ENCODE data around the gene FOXE3.
"Not testable (repeated sequence)": the region's sequence is repeated elsewhere in the genome, so short reads cannot be mapped to it uniquely, and the experiment has no call there.

The FOXE3 gene

DNA sequence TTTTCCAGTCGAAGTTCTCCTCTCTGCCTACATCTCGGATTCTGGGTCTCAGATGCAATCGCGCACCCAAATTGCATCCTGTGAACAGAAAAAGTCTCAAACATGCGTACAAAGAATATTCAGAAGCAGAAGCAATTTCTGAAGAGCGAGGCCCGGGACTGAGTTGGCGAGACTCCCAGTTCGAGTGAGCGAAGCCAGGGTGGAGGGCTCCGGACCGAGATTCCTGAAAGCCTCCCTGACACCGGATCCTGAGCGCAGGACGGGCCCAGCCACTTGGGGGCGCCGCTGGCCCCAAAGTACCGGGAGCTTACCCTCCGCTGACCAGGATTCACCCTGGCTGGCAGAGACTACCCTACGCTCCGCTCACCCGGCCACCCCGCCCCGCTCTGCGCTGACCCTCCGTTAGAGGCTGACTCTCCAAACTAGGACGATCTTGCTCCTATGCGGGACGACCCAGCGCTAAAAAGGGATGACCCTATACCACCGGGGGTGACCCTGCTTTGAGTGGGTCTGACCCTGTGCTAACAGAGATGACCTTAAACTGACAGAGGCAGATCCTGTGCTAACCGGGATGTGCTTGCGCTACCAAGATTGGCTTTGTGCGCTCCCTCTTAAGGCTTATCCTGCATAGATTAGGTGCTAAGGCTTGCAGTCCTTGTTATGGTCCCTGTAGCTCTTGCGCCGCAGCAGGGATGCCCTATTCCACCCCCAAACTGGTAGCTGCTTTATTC lies 33.9 kb downstream of the FOXE3 start:
- DNase-seq (ENCODE audit: low read depth), result no peak

DNA sequence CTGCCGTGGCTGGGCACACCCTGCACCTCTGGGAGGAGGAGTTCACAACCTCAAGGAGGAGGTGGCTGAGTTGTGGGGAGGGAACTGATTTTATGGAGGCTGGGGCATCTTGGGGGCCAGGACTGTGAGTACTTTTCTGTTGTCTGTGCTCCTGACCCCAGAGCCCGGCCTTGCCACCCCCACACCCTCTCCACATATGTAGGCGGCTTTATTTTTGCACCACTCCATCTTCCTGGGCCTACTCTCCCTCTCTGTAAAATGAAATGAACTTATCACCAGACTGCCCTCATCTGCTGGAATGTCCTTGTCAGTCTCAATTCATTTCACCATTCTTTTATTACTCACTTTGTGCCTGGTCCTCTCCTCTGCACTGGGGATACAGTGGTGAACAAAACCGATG lies 34.5 kb downstream of the FOXE3 start:
- DNase-seq (ENCODE audit: low read depth), result no peak

DNA sequence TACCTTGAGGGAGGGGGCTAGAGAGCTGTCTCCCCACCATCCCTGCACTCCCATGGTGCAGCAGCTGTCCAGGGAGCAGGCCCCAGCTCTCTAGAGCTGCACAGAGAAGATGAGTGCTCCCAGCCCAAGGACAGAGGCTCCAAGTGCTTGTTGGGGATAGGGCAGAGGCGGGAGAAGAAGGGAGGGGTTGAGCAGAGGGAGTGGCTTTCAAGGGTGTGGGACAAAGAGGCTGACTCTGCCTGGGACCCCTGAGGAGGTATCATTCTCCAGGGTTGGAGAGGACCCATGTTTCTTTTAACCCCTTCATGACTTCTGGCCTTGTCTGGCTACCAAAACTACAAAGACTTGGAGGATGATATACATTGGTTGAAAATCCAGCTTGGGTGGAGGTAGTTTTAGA lies 36.3 kb downstream of the FOXE3 start:
- DNase-seq (ENCODE audit: low read depth), result no peak

DNA sequence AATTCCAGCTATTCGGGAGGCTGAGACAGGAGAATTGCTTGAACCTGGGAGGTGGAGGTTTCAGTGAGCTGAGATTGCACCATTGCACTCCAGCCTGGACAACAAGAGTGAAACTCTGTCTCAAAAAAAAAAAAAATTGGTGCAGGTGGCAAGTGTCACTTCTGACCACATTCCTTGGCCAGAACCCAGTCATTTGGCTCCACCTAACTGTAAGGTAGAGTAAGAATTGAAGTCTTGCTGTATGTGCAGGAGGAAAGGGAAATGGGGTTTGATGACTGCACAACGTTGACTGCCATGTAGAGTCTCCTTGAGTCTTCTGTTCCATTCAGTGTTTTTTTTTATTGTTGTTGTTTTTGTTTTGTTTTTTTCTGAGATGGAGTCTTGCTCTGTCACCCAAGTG lies 37.8 kb downstream of the FOXE3 start:
- not testable (repeated sequence) for DNase-seq (ENCODE audit: low read depth)

DNA sequence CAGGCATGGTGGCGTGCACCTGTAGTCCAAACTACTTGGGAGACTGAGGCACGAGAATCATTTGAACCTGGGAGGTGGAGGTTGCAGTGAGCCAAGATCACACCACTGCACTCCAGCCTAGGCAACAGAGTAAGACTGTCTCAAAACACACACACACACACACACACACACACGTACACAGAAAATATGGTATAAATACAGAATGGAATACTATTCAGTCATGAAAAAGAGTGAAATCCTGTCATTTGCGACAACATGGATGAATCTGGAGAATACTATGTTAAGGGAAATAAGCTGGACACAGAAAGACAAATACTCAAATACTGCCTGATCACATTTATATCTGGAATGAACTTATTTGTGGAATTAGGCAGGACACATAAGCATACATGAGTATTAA lies 40.2 kb downstream of the FOXE3 start:
- DNase-seq (ENCODE audit: low read depth), result no peak

DNA sequence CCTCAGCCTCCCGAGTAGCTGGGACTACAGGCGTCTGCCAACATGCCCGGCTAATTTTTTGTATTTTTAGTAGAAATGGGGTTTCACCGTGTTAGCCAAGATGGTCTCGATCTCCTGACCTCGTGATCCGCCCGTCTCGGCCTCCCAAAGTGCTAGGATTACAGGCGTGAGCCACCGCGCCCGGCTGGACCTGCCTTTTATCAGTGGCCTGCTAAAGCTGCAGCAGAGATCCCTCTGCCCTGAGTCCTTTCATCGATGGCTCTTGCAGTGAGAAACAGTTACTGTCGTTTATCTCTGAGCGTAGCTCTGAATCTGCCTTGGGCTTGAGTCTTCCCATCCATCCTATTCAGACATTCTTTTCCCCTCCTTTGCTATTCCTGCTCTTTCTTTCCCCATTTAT lies 41.5 kb downstream of the FOXE3 start:
- not testable (repeated sequence) for DNase-seq (ENCODE audit: low read depth)

DNA sequence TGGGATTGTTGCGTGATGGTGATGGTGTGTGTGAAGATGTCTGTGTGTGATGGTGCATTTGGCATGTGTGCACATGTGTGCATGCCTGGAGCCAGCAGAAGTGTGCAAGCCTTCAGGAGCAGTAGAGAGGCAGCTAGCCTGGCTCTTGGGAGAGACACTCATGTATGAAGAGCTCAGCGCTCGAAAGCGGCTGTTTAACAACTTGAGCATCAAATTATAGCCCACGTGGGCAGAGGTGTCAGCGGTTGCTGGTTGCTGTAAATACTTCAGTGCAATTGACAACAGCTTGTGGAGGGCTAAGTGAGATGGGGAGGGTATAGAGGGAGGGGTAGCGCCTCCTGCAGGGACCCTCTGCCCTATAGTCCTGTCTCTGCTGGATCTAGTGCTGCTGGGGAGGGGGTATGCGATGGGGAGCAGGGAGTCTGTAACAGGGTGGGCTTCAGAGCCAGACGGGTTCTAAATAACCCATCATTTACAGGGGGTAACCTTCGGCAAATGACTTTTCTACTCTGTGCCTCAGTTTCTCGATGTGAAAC lies 43.2 kb downstream of the FOXE3 start:
- DNase-seq (ENCODE audit: low read depth), result no peak

DNA sequence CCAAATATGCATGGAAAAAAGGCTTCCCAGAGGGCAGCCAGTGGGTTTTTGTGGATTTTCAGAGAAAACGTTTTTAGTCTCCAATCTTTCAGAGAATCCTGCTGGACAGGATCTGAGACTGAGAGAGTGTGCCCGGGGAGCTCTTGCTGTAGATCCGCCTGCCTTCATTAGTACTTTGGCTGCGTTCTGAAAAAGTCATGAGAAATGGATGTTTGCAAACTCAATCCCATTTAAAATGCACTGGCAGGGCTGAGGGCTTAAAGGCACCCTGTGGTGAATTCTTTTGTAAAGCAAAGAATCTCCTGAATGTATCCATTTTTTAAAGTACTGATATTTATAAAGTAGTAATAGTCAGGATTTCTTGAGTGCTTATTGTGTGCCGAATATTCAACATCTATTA lies 44.0 kb downstream of the FOXE3 start:
- DNase-seq (ENCODE audit: low read depth), result no peak

DNA sequence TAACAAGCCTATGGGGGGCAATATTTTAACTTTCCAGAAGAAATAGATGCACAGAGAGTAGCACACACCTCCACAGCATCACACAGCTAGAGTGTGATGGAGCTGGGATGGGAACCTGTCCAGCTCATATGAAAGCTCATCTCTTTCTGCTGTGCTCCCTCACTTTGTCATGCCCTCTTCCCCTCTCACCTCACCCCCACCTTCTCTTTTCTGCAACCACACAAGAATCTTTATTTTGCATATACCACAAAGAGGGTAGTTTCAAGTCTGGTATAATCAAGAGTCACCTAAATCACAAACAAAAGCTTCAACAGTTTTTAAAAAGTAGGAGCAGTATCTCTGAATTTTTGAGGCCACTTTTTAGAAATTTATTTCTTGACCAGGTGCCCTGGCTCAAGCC lies 44.4 kb downstream of the FOXE3 start:
- no peak for DNase-seq (ENCODE audit: low read depth)

DNA sequence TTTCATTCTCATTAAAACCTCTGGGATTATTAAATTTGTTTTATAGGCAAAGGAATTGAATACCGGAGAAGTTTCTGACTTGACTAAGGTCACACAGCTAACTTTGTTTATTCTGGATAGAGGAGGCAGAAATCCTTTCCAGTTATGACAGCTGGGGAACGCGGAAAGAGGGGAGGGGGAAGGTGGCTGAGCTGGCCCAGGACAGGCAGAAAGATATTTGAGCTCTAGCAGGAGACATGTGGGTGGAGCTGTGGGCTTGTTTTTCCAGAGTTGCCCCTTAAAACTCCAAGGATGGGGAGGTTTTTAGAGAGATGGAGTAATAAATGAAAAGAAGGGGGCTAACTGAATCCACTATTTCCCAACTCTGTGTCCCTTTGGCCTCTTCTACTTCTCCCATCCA lies 49.5 kb downstream of the FOXE3 start:
- DNase-seq (ENCODE audit: low read depth), result no peak

All from stimulated activated CD8-positive, alpha-beta memory T cell treated with anti-CD3 and anti-CD28 coated beads, Interleukin-15, amount 100 ng/mL, for 24 hours (primary cell).